ENCODE results near the gene AKT2. TPM values are rescaled to one million over a fixed set of nuclear protein-coding genes. Genes with fewer than 3 reads are reported as not detected.

The AKT2 gene
- total and polyA plus RNA-seq, 10 of the 15 experiments (the other 5 are each of a cell fraction or from before 2014, with no cell fraction given): 1.0 to 185 (median 71.5) TPM

DNA sequence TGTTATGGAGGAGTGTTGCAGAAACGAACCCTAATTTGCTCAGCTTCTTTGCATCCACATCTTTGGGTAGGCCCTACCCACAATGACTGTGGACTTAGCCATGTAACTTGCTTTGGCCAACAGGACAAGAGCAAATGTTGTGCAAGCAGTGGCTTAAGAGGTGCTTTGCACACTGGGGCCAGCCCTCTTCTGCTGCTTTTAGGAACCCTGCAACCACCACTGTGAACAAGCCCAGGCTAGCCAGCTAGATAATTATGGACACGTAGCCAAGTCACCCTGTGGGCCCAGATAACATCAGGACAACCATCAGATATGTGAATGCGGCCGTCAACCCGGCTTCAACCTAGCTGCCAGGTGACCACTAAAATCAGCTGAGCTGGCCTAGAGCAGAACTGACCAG is 45.9 kb upstream of the AKT2 start:
- no peaks in the 10 kb centered on the region for H4K20me1 ChIP-seq (ENCODE audit: control insufficient read depth, insufficient read depth)
- 86% methylated on average over 5 of the region's 5 CpGs for WGBS (ENCODE audit: insufficient coverage, insufficient replicate concordance, low lambda C conversion rate, missing lambda C conversion rate)
- H3K79me2 ChIP-seq (ENCODE audit: control insufficient read depth, insufficient read depth, low read length): no peaks in the 10 kb centered on the region
- ChIA-PET SMC1A (ENCODE audit: uncharacterized antibody, unreplicated experiment) (no interaction called here), POLR2A (no interaction called here), RAD21 (ENCODE audit: unreplicated experiment) (interaction anchor here (1.1 kb wide), 1 partner anchor 26 kb away, joined by 4 read pairs; no protein-coding TSS in a partner anchor), CTCF (interaction anchor here (0.9 kb wide), 1 partner anchor 26 kb away, joined by 3 read pairs; no protein-coding TSS in a partner anchor)
- DNase-seq (ENCODE audit: low read depth, low spot score): no peak
- FAIRE-seq: no peak
- H2AFZ ChIP-seq (ENCODE audit: control insufficient read depth, low read depth, low read length): no peak overlapping the region
- H3K4me3 ChIP-seq: no peak overlapping the region
- BruUV-seq (replicated peaks): no TSS peak
- H3K9ac ChIP-seq (ENCODE audit: control insufficient read depth, insufficient read depth, low read length): no peak overlapping the region
- H3K9me3 ChIP-seq (replicated peaks; ENCODE audit: control insufficient read depth, insufficient read depth, low read length): no peaks in the 10 kb centered on the region
- H3K27ac ChIP-seq (ENCODE audit: control insufficient read depth, insufficient read depth): no peak overlapping the region
- TF ChIP-seq ELK1 (IDR thresholded peaks at IDR 0.05; ENCODE audit: low read depth, low read length): no peak
- no peak for TF ChIP-seq TCF7 (IDR thresholded peaks at IDR 0.05; ENCODE audit: borderline replicate concordance)
- no peak for TF ChIP-seq ZNF622 (IDR thresholded peaks at IDR 0.05)
- no peak for TF ChIP-seq POLR2AphosphoS2 (IDR thresholded peaks at IDR 0.05; ENCODE audit: low read depth, low read length)
- TF ChIP-seq, protein P1, sequence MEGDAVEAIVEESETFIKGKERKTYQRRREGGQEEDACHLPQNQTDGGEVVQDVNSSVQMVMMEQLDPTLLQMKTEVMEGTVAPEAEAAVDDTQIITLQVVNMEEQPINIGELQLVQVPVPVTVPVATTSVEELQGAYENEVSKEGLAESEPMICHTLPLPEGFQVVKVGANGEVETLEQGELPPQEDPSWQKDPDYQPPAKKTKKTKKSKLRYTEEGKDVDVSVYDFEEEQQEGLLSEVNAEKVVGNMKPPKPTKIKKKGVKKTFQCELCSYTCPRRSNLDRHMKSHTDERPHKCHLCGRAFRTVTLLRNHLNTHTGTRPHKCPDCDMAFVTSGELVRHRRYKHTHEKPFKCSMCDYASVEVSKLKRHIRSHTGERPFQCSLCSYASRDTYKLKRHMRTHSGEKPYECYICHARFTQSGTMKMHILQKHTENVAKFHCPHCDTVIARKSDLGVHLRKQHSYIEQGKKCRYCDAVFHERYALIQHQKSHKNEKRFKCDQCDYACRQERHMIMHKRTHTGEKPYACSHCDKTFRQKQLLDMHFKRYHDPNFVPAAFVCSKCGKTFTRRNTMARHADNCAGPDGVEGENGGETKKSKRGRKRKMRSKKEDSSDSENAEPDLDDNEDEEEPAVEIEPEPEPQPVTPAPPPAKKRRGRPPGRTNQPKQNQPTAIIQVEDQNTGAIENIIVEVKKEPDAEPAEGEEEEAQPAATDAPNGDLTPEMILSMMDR (IDR thresholded peaks at IDR 0.05 in 2 of 3, conservative IDR thresholded peaks at IDR 0.05 in 1 of 3; ENCODE audit: control insufficient read depth in 2 of 3, extremely low read depth in 1 of 3, insufficient read depth in 1 of 3, low read depth in 3 of 3, low read length in 3 of 3): no peak
- TF ChIP-seq MXI1 (IDR thresholded peaks at IDR 0.05; ENCODE audit: low read depth, low read length): no peak
- TF ChIP-seq PAX5 (IDR thresholded peaks at IDR 0.05; ENCODE audit: borderline replicate concordance, low read depth, low read length): no peak
- no peak for TF ChIP-seq LARP7 (IDR thresholded peaks at IDR 0.05)
- no peak for TF ChIP-seq CBFB (IDR thresholded peaks at IDR 0.05; ENCODE audit: low read depth)
- TF ChIP-seq CREB1 (IDR thresholded peaks at IDR 0.05; ENCODE audit: low read depth): no peak
- TF ChIP-seq FOS (IDR thresholded peaks at IDR 0.05; ENCODE audit: borderline replicate concordance, extremely low read depth, insufficient read length): no peak
- TF ChIP-seq RELA (IDR thresholded peaks at IDR 0.05; ENCODE audit: borderline replicate concordance, partially characterized antibody): no peak
- H3K36me3 ChIP-seq (ENCODE audit: control insufficient read depth in 2 of 2, insufficient read depth in 2 of 2, low read length in 1 of 2): peaks cover 25 to 27% of the 10 kb centered on the region in 2 experiments
- in situ Hi-C loops (cut with MboI) (no loop called here), intact Hi-C loops (cut with micrococcal nuclease; ENCODE audit: unreplicated experiment) (no loop called here)
- H3K4me2 ChIP-seq (ENCODE audit: control insufficient read depth, insufficient read depth): no peak overlapping the region
- H3K4me1 ChIP-seq (ENCODE audit: control insufficient read depth, insufficient read depth, low read length): no peaks in the 10 kb centered on the region
- ATAC-seq: no peak
- no peaks in the 10 kb centered on the region for H3K27me3 ChIP-seq (replicated peaks in 1 of 2; ENCODE audit: control insufficient read depth in 2 of 2, insufficient read depth in 2 of 2, low read length in 1 of 2)

Data from GM12878 (cell line).